Stimulated activated memory B cell treated with anti-CD40 and anti-IgM and Interleukin-4, amounts not matched to agents 10 μg/mL and 1 μg/mL and 100 μg/mL, for 72 hours (primary cell): ENCODE results near the gene RNF32.
"Not testable (repeated sequence)": the region's sequence is repeated elsewhere in the genome, so short reads cannot be mapped to it uniquely, and the experiment has no call there.

Source experiments
- ATAC-seq: fragments of 150-1000 bp; cut with Tn5 transposase; 2 replicates; pipeline ENCODE4 v1.10.0; 2021
- H3K27ac Mint-ChIP-seq: one replicate; pipeline ENCODE4 v1.8.0; 2022; ENCODE audit warnings: mild to moderate bottlenecking, mixed read lengths
- H3K27me3 Mint-ChIP-seq: one replicate; pipeline ENCODE4 v1.8.0; 2022; ENCODE audit warnings: mixed read lengths
- H3K36me3 Mint-ChIP-seq: one replicate; pipeline ENCODE4 v1.8.0; 2022; ENCODE audit warnings: mixed read lengths
- H3K4me1 Mint-ChIP-seq: one replicate; pipeline ENCODE4 v1.8.0; 2022; ENCODE audit warnings: mixed read lengths
- H3K4me3 Mint-ChIP-seq: one replicate; pipeline ENCODE4 v1.8.0; 2022; ENCODE audit warnings: mild to moderate bottlenecking, moderate library complexity, mixed read lengths
- H3K9me3 Mint-ChIP-seq: one replicate; pipeline ENCODE4 v1.8.0; 2022; ENCODE audit warnings: mixed read lengths

Gene RNF32

DNA sequence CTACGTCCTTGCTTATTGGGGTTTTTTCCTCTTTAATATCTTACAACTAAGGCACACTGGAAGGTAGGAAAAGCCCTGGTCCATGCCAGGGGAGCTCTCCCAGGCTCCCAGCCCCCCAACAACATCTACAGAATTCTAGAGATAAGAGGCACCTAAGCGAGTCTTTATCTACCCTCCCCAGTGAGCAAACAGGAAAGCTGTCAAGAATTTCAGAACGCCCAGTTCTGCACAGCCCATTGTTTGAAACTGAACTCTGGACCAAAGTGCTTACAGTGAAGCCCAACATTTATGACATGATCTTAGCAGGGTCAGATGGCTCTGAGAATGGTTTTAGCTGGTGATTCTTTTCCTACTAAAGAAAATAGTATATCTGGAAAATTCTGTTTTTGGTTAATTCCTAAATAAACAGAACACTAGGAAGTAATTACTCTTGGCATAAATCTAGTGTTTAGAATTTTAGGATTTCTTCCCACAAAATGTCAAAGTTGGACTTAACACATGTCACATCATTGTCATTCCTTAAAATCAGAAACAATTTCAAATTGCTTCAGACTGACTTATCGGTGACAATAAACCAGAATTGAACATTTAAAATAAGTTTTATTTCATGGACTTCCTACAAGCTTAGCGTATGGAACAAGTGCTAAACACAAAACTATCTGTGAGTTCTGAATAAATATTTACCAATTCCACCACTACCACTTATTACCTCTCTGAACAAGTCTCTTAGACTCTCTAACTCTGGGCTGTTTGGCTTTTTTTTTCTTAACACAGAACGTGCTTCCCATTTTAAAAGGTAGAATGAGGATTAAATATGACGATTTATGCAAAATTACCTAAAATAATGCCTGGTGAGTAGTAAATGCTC is 31.3 kb upstream of the RNF32 start:
- peaks cover 62% of the 10 kb centered on the region for H3K27me3 Mint-ChIP-seq
- H3K4me1 Mint-ChIP-seq = peaks cover 19% of the 10 kb centered on the region
- H3K36me3 Mint-ChIP-seq = peaks cover 6% of the 10 kb centered on the region
- no peak overlapping the region for H3K27ac Mint-ChIP-seq
- no peak overlapping the region for H3K4me3 Mint-ChIP-seq
- H3K9me3 Mint-ChIP-seq = no peaks in the 10 kb centered on the region
- no peak for ATAC-seq

DNA sequence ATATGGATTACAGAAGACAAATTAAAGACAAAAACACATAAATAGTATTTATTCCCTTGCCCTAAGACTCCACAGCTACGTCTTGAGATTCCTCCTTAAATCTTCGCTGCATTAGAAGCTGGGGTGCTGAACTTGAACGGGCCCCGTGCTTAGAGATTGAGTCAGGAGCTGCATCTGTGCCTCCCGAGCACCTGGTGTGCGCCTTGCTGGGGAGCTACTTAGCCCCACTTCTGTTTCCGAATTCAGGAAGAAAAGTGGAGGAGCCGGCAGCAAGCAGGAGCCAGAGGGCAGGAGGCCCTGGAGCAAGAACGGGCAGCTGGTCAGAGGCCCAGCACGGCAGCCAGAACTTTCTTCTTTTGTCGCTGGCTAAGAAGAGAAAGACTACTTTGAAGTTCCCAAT is 30.4 kb upstream of the RNF32 start:
- Mint-ChIP-seq H3K27ac (no peak overlapping the region), H3K4me1 (peaks cover 19% of the 10 kb centered on the region), H3K9me3 (no peaks in the 10 kb centered on the region), H3K4me3 (no peak overlapping the region), H3K36me3 (no peaks in the 10 kb centered on the region), H3K27me3 (peaks cover 62% of the 10 kb centered on the region)
- ATAC-seq = no peak

DNA sequence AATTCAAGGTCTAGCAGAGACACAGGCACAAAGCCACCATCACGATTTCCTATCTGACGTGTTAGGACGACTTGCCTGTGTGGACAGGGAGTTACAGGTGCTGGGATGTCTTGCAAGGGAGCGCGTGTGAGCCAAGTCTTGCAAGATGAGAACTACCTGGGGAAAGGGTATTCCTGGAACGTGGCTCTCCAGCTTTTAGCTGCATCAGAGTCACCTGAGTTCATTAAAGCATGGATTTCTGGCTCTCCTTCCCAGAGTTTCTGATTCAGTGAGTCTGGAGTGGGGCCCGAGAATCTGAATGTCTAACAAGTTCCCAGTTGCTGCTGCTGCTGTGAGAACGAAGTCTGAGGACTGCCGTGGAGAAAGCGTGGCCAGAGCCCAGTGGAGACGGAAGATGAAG is 30.0 kb upstream of the RNF32 start:
- Mint-ChIP-seq H3K27ac (no peak overlapping the region), H3K4me1 (peaks cover 19% of the 10 kb centered on the region), H3K9me3 (no peaks in the 10 kb centered on the region), H3K36me3 (no peaks in the 10 kb centered on the region), H3K4me3 (no peak overlapping the region), H3K27me3 (peaks cover 62% of the 10 kb centered on the region)
- no peak for ATAC-seq

DNA sequence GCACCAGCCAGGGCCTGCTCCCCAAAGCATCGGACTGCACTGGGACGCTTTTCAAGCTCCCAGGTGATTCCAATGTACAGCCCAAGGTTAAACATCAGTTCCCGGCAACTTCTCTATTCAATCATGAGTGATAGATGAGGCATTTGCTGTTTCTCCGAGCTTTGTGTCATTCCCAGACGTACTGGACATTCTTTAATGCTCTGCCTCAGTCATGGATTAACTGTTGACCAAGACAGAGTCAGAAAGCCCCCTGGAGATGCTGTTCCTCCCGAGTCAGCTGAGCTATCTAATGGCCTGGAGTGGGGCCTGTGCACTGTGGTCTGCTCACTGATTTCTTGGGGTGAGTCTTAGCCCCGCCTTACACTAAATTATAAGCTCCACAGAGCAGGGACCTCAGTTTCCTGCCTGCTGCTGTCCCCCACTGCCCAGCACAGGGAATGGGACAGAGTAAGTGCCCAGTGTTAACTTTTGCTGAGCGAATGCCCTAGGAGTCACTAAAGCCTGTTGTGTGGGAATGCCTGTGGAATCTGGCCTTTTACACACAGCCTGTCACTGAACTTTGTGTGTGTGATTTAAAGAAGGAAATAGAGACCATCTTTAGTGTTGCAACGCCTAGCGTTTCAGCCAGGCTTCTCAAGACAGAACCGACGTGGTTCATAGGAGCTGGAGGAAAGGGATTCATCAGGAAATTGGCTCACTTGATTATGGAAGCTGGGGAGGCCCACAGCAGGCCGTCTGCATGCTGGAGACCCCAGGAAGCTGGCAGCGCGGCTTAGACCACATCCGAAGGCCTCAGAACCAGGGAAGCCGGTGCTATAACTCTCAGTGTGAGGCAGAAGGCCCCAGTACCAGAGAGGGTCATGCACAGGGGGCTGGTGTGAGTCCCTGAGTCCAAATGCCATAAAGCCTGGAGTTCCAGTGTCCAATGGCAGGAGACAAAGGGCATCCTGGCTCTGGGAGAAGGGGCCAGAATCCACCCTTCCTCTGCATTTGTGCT is 29.3 kb upstream of the RNF32 start:
- no peaks in the 10 kb centered on the region for H3K9me3 Mint-ChIP-seq
- no peaks in the 10 kb centered on the region for H3K36me3 Mint-ChIP-seq
- no peak for ATAC-seq
- no peak overlapping the region for H3K27ac Mint-ChIP-seq
- no peak overlapping the region for H3K4me3 Mint-ChIP-seq
- H3K4me1 Mint-ChIP-seq = peaks cover 23% of the 10 kb centered on the region
- H3K27me3 Mint-ChIP-seq = peaks cover 67% of the 10 kb centered on the region

DNA sequence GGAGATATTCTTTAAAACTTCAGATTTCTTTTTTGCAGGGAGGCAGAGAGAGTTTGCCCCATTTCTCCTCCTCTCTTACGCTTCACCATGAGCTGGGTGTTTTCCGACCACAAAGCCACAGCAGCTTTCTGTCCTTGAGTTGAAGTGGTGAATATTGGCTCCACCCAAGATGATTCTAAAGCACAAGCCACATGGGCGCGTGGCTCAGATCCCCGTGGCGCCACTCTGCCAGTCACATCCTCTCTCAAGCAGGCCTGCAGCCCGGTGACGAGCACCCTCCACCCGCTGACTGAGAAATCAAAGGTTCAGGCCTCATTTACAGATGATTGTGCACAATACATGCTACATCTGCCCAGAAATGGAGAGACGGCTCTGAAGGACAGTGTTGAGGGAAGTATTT is 27.6 kb upstream of the RNF32 start:
- ATAC-seq = peak; percentile 66
- H3K36me3 Mint-ChIP-seq = no peaks in the 10 kb centered on the region
- no peak overlapping the region for H3K27ac Mint-ChIP-seq
- peaks cover 32% of the 10 kb centered on the region for H3K4me1 Mint-ChIP-seq
- no peak overlapping the region for H3K4me3 Mint-ChIP-seq
- peaks cover 67% of the 10 kb centered on the region for H3K27me3 Mint-ChIP-seq
- no peaks in the 10 kb centered on the region for H3K9me3 Mint-ChIP-seq

DNA sequence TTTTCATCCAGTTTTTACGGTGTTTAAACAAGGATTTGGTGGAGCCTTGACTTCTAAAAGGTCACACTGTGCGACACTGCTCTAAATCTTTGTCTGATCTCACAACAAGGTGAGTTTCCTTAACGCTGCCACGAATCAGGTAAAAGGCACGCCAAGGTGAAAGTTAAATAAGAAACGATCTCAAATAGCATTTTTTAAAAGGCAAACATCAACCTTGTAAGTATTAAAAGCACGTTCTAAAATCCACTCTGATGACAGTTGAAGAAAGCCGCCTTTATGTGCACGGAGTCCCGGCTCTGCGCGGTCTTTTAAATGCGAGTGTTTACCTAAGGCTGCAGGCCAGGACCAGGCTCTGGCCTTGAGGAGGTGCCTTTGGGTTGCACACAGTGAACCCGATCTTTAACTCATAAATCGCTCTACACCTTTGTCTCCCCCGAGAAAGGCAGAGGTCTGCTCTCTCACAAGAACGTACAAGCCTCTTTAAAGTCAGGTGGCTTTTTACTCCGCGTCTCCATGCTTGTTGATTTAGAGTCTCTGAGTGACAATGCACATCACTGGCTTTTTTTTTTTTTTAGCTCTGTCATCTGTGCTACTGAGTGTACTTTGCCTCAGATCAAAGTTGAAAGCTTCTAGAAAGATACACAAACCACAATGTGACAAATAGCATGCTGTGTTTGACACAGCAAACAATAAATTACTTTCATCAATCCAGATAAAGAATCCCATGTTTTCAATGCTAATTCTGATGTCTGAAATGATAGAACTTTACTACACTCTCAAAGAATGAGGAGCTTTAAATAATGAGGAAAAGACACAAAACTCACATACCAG is 25.9 kb upstream of the RNF32 start:
- Mint-ChIP-seq H3K4me3 (no peak overlapping the region), H3K27me3 (peaks cover 68% of the 10 kb centered on the region), H3K36me3 (no peaks in the 10 kb centered on the region), H3K27ac (no peak overlapping the region), H3K4me1 (peaks cover 25% of the 10 kb centered on the region), H3K9me3 (no peaks in the 10 kb centered on the region)
- no peak for ATAC-seq

DNA sequence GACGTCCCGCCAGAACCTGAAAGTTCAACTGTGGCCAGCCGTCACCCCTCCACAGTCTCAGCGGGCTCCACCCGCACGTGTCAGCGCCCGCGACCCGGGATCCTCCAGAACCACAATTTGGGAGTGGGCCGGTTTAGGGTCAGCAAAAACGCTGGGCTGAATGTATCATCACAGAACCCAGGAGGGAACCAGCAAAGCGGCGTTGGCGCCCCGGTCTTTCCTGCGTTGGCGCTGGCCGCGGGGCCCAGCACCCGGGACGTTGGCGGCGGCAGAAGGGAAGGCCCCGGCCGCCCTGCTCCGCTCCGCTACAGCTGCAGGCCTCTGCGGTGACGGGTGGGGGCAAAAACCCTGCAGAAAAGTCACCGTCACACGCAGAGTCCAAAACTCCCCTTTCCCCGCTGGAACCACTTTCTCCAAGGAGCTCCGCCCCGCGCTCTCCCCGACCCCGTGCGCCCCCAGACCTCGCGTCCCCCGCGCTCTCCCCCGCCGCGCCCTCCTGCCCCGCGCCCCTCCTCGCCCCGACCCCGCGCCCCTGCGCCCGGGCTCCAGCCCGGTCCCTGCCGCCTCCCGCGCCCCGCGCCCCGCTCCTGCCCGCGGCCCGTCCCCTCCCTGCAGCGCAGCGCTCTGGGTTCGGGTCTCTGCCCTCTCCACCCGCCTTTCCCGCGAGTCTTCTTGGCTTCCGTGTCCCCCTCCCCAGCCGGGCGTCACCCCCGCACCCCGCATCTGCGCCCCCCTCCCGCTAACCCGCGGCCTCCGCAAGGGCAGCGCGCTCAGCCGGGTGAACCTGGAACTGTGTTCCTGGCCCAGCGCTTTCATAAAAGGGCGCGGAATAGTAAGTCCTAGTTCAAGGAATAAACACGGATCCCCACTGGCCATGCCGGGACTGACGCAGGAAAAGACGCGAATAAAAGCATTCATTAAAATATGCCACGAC is 24.0 kb upstream of the RNF32 start:
- H3K27ac Mint-ChIP-seq = peak overlapping the region; percentile 55
- peaks cover 82% of the 10 kb centered on the region for H3K27me3 Mint-ChIP-seq
- peaks cover 7% of the 10 kb centered on the region for H3K36me3 Mint-ChIP-seq
- peaks cover 25% of the 10 kb centered on the region for H3K4me1 Mint-ChIP-seq
- peak overlapping the region; percentile 74 for H3K4me3 Mint-ChIP-seq
- peak; percentile 70 for ATAC-seq
- peaks cover 9% of the 10 kb centered on the region for H3K9me3 Mint-ChIP-seq

DNA sequence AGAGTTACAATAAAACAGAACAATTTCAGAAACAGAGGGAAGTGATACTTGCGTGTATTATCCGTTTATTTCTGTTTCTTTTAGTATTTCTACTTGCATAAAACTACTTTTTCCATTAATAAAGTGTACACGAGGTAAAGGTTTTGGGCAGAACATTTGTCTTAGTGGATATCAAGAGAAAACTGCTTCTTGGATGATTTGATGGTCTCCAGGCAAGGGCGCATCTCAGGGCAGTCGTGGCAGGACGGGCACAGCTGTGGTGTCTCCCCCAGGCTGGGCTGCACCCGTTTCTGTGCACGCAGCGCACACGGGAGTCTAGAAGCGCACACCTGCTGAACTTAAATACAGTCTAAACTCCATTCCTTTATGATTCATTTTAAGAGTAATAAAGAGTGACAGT is 23.4 kb upstream of the RNF32 start:
- Mint-ChIP-seq H3K4me3 (peak overlapping the region; percentile 74), H3K9me3 (peaks cover 11% of the 10 kb centered on the region), H3K36me3 (peaks cover 8% of the 10 kb centered on the region), H3K27ac (peak overlapping the region; percentile 55), H3K27me3 (peaks cover 78% of the 10 kb centered on the region), H3K4me1 (peaks cover 25% of the 10 kb centered on the region)
- ATAC-seq = peak; percentile 49

DNA sequence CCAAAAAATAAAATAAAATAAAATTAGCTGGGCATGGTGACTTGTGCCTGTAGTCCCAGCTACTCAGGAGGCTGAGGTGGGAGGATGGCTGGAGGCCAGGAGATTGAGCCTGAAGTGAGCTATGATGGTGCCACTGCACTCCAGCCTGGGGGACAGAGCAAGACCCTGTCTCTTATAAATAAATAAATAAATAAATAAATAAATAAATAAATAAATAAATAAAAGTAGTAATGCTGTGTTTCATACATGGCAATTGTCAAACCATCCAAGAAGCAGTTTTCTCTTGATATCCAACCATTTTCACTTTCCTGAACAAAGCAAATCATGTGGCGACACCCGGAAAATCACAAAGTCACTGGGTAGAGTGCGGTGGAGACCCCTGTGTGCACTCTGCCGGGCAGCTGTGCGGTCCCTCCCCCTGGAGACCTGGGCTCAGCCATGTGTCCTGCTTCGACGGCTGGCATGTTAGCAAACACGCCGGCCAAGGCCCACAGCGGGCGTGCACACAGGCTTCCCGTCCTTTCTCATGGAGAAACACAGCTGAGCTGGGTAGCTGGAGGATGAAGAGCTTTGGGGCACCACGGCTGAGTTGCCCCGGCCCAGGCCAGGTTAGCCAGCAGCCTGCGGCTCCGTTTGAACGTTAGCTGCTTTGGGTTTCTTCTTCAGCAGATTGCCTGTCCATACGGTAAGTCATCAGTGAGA is 22.3 kb upstream of the RNF32 start:
- peaks cover 68% of the 10 kb centered on the region for H3K27me3 Mint-ChIP-seq
- H3K36me3 Mint-ChIP-seq = peaks cover 9% of the 10 kb centered on the region
- H3K4me3 Mint-ChIP-seq = no peak overlapping the region
- ATAC-seq = no peak
- H3K9me3 Mint-ChIP-seq = peaks cover 11% of the 10 kb centered on the region
- H3K27ac Mint-ChIP-seq = no peak overlapping the region
- peaks cover 16% of the 10 kb centered on the region for H3K4me1 Mint-ChIP-seq

DNA sequence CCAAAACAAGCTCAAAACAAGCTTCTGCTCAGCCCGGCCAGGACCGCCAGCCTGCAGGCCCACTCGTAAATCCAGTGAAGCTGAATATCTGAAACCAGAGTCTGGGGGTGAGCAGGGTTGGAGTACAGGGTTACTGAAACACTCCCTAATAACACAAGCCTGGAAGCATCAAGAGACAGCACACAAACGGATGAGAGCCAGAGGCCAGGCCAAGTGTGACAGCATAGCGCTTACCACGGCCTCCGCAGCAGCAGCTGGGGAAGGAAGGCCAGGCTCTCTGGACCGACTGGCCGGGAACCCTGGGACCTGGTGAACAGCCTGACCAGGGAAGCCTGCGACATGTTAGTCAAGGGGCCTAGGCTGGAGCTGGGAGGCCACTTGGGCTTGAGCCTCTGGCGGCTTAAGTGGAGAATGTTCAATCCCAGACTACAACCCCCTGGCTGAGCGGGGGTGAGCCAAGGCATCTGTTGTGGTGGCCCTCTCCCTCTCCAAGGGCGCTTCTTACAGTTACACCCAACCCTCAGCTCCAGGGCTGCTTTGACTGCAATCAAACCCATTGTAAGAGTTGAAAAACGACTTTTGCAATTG is 21.7 kb upstream of the RNF32 start:
- no peak for ATAC-seq
- H3K4me1 Mint-ChIP-seq = peaks cover 15% of the 10 kb centered on the region
- peaks cover 13% of the 10 kb centered on the region for H3K36me3 Mint-ChIP-seq
- H3K27ac Mint-ChIP-seq = no peak overlapping the region
- no peak overlapping the region for H3K4me3 Mint-ChIP-seq
- peaks cover 65% of the 10 kb centered on the region for H3K27me3 Mint-ChIP-seq
- peaks cover 14% of the 10 kb centered on the region for H3K9me3 Mint-ChIP-seq

DNA sequence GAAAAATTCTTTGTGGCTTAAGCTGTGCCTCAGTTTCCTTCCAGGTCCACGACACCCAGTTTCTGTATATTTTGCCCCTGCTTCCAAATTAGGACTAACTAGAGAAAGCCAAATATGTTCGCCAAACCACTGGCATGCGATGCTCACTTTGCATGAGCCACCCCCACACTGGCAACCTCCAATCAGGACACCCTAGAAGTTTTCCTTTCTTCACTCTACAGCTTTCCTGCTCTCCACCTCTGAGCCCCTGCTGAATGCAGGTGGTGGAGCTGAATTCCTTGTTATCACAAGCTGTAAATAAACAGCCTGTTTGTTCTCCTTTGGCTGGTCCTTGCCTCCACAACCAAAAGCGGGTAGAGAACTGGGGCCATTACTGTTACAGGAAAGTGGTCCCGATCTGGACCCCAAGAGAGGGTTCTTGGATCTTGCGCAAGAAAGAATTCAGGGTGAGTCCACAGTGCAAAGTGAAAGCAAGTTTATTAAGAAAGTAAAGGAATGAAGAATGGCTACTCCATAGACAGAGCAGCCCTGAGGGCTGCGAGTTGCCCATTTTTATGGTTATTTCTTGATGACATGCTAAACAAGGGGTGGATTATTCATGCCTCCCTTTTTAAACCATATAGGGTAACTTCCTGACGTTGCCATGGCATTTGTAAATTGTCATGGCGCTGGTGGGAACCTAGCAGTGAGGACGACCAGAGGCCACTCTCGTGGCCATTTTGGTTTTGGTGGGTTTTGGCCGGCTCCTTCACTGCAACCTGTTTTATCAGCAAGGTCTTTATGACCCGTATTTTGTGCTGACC is 20.9 kb upstream of the RNF32 start:
- Mint-ChIP-seq H3K4me1 (peaks cover 15% of the 10 kb centered on the region), H3K9me3 (peaks cover 14% of the 10 kb centered on the region), H3K36me3 (peaks cover 13% of the 10 kb centered on the region), H3K27me3 (peaks cover 60% of the 10 kb centered on the region)
- H3K4me3 Mint-ChIP-seq, ATAC-seq, H3K27ac Mint-ChIP-seq: not testable (repeated sequence)

DNA sequence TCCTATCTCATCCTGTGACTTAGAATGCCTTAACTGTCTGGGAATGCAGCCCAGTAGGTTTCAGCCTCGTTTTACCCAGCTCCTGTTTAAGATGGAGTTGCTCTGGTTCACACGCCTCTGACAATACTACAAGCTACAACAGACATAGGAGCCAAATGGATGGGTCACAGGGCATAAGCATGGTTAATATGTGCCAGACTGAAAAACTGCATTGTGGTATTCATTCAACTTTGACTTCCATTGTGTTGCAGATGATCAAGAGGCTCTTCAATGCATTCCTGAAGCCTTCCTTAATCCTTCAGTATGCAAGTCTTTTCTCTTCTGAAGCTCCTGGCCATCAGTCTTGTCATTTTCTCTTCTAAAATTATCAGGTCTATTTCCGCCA is 20.3 kb upstream of the RNF32 start:
- H3K27me3 Mint-ChIP-seq = peaks cover 54% of the 10 kb centered on the region
- no peak overlapping the region for H3K4me3 Mint-ChIP-seq
- H3K36me3 Mint-ChIP-seq = peaks cover 13% of the 10 kb centered on the region
- H3K27ac Mint-ChIP-seq = no peak overlapping the region
- no peak for ATAC-seq
- peaks cover 15% of the 10 kb centered on the region for H3K4me1 Mint-ChIP-seq
- H3K9me3 Mint-ChIP-seq = peaks cover 14% of the 10 kb centered on the region

DNA sequence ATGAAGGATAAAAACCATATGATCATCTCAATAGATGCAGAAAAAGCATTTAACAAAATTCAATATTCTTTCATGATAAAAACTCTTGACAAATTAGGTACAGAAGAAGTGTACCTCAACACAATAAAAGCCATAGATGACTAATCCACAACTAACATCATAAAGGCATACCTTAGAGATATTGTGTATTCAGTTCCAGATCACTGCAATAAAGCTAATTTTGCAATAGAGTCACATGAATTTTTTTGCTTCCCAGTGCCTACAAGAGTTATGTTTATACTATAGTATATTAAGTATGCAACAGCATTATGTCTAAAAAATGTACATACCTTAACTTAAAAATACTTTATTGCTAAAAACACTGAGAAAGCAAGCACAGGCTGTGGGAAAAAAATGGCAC is 18.9 kb upstream of the RNF32 start:
- peaks cover 14% of the 10 kb centered on the region for H3K9me3 Mint-ChIP-seq
- no peak overlapping the region for H3K27ac Mint-ChIP-seq
- peaks cover 9% of the 10 kb centered on the region for H3K4me1 Mint-ChIP-seq
- ATAC-seq = no peak
- H3K27me3 Mint-ChIP-seq = peaks cover 40% of the 10 kb centered on the region
- peaks cover 13% of the 10 kb centered on the region for H3K36me3 Mint-ChIP-seq
- H3K4me3 Mint-ChIP-seq = no peak overlapping the region
